HEK293 (cell line): ENCODE data around the gene CLSTN1.

Experiments
- KLF10 ChIP-seq: fragments of 450-650 bp; IDR thresholded peaks from 2 replicates; pipeline ENCODE4 v1.5.1; 2018; ENCODE audit warnings: missing biosample characterization, mild to moderate bottlenecking, missing genetic modification characterization
- KLF16 ChIP-seq: fragments of 450-650 bp; formaldehyde crosslinking; IDR thresholded peaks from 2 replicates; pipeline ENCODE4 v1.5.1; 2017; ENCODE audit warnings: missing biosample characterization, missing genetic modification characterization
- TCF7L2 ChIP-seq: IDR thresholded peaks from 2 replicates; pipeline ENCODE4 v1.6.1; 2011; ENCODE audit warnings: low read depth, mild to moderate bottlenecking, inconsistent platforms, low read length, moderate library complexity, borderline replicate concordance
- ZBTB21 ChIP-seq: fragments of 450-650 bp; formaldehyde crosslinking; IDR thresholded peaks from 2 replicates; pipeline ENCODE4 v1.5.1; 2017; ENCODE audit warnings: missing biosample characterization, missing genetic modification characterization
- ZBTB7A ChIP-seq: fragments of 450-650 bp; formaldehyde crosslinking; IDR thresholded peaks from 2 replicates; pipeline ENCODE4 v1.5.1; 2016; ENCODE audit warnings: low read depth, missing biosample characterization, missing genetic modification characterization
- ZNF292 ChIP-seq: fragments of 450-650 bp; formaldehyde crosslinking; IDR thresholded peaks from 2 replicates; pipeline ENCODE4 v1.5.1; 2016; ENCODE audit warnings: low read depth, missing biosample characterization, missing genetic modification characterization, borderline replicate concordance
- ZNF324 ChIP-seq: fragments of 450-650 bp; formaldehyde crosslinking; IDR thresholded peaks from 2 replicates; pipeline ENCODE4 v1.5.1; 2016; ENCODE audit warnings: missing biosample characterization, missing genetic modification characterization
- ZNF394 ChIP-seq: fragments of 450-650 bp; formaldehyde crosslinking; IDR thresholded peaks from 2 replicates; pipeline ENCODE4 v1.5.1; 2016; ENCODE audit warnings: missing biosample characterization, missing genetic modification characterization, mild to moderate bottlenecking, moderate library complexity, borderline replicate concordance
- ZNF404 ChIP-seq: fragments of 450-650 bp; formaldehyde crosslinking; IDR thresholded peaks from 2 replicates; pipeline ENCODE4 v1.5.1; 2017; ENCODE audit warnings: missing biosample characterization, missing genetic modification characterization
- ZNF707 ChIP-seq: fragments of 450-650 bp; formaldehyde crosslinking; IDR thresholded peaks from 2 replicates; pipeline ENCODE4 v1.5.1; 2016; ENCODE audit warnings: missing biosample characterization, missing genetic modification characterization
- TF ChIP-seq, protein P1 (sequence below): fragments of 450-650 bp; formaldehyde crosslinking; IDR thresholded peaks from 2 replicates; pipeline ENCODE4 v1.5.1; 2016; ENCODE audit warnings: missing biosample characterization, missing genetic modification characterization
- TF ChIP-seq, protein P2 (sequence below): fragments of 450-650 bp; formaldehyde crosslinking; IDR thresholded peaks from 2 replicates; pipeline ENCODE4 v1.5.1; 2016; ENCODE audit warnings: missing biosample characterization, missing genetic modification characterization, low read depth
- TF ChIP-seq, protein P3 (sequence below): sonication (generic); formaldehyde crosslinking; IDR thresholded peaks from 2 replicates; pipeline ENCODE4 v1.8.1; 2022; ENCODE audit warnings: mild to moderate bottlenecking, moderate library complexity, missing genetic modification reagents

DNA sequence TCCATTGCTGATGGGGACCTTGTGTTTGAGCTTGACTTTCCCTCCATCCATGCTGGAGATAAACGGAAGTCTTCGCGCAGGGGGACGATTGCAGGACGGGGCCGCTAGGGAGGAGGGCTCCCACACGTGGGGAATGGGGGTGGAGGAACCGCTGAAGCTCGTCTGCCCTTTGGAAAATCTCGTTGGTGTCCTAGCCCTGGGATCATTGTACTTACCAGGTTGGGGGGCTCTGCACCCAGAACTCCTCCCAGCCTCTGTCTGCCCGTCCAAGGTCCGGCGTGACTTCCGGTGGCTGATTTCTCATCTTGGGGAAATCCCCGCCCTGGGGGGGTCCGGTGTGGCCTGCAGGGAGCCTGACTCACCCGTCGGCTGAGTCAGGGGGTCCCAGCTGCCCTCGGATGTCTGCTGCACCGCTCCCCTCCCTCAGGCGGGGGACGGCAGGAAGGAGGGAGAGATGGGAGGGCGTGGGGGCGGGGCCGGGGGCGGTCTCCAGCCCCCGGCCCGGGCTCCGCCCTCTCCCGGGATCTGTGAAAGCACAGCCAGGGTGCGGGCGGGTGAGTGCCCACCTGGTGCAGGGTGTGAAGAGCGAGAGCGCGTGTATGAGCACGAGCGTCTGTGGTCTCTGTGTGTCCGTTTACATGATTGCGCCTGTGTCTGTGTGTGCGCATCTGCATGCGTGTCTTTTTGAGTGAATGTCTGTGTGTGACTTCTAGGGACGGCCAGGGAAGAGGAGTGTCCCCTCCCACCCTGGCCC, 136.5 kb downstream of the CLSTN1 start:
- TF ChIP-seq ZBTB21, result no peak
- TF ChIP-seq, protein P1, sequence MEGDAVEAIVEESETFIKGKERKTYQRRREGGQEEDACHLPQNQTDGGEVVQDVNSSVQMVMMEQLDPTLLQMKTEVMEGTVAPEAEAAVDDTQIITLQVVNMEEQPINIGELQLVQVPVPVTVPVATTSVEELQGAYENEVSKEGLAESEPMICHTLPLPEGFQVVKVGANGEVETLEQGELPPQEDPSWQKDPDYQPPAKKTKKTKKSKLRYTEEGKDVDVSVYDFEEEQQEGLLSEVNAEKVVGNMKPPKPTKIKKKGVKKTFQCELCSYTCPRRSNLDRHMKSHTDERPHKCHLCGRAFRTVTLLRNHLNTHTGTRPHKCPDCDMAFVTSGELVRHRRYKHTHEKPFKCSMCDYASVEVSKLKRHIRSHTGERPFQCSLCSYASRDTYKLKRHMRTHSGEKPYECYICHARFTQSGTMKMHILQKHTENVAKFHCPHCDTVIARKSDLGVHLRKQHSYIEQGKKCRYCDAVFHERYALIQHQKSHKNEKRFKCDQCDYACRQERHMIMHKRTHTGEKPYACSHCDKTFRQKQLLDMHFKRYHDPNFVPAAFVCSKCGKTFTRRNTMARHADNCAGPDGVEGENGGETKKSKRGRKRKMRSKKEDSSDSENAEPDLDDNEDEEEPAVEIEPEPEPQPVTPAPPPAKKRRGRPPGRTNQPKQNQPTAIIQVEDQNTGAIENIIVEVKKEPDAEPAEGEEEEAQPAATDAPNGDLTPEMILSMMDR, result peak; percentile 70; the same call in 1 of the 2 replicates
- TF ChIP-seq, protein P2, sequence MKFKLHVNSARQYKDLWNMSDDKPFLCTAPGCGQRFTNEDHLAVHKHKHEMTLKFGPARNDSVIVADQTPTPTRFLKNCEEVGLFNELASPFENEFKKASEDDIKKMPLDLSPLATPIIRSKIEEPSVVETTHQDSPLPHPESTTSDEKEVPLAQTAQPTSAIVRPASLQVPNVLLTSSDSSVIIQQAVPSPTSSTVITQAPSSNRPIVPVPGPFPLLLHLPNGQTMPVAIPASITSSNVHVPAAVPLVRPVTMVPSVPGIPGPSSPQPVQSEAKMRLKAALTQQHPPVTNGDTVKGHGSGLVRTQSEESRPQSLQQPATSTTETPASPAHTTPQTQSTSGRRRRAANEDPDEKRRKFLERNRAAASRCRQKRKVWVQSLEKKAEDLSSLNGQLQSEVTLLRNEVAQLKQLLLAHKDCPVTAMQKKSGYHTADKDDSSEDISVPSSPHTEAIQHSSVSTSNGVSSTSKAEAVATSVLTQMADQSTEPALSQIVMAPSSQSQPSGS (tag by site-specific recombination), result no peak
- no peak for TF ChIP-seq ZNF394
- TF ChIP-seq ZNF292 (tag by site-specific recombination), result no peak
- TF ChIP-seq ZNF707 (tag by site-specific recombination), result no peak
- TF ChIP-seq TCF7L2, result no peak
- peak; percentile 54; the same call in 1 of the 2 replicates for TF ChIP-seq KLF10 (tag by site-specific recombination)
- TF ChIP-seq KLF16, result no peak; the same call in none of the 2 replicates
- TF ChIP-seq ZNF324 (tag by site-specific recombination), result no peak; the same call in 1 of the 2 replicates
- TF ChIP-seq, protein P3, sequence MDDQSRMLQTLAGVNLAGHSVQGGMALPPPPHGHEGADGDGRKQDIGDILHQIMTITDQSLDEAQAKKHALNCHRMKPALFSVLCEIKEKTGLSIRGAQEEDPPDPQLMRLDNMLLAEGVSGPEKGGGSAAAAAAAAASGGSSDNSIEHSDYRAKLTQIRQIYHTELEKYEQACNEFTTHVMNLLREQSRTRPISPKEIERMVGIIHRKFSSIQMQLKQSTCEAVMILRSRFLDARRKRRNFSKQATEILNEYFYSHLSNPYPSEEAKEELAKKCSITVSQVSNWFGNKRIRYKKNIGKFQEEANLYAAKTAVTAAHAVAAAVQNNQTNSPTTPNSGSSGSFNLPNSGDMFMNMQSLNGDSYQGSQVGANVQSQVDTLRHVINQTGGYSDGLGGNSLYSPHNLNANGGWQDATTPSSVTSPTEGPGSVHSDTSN (CRISPR knock-in tag), result no peak
- no peak; the same call in 1 of the 2 replicates for TF ChIP-seq ZBTB7A (tag by site-specific recombination)
- no peak for TF ChIP-seq ZNF404 (tag by site-specific recombination)
